WTC11 (cell line): ENCODE results near the gene C4orf50. TPM values are rescaled to one million over a fixed set of nuclear protein-coding genes. Genes with fewer than 3 reads are reported as not detected.

Experiments
- ATAC-seq: fragments of 200-7000 bp; cut with Tn5 transposase; 2 replicates; pipeline ENCODE4 v1.10.0; 2021; ENCODE audit warnings: mild to moderate bottlenecking, moderate library complexity
- CTCF ChIA-PET: fragments of 300-600 bp; sonication (Branson Sonifier 250); formaldehyde crosslinking; loops from one replicate; lab custom pipeline; 2021; ENCODE audit warnings: antibody characterized with exemption; lab: Charles Lee
- POLR2A ChIA-PET: fragments of 350-600 bp; sonication (Branson Sonifier 250); formaldehyde crosslinking; loops from one replicate; lab custom pipeline; 2021; ENCODE audit warnings: antibody characterized with exemption; lab: Charles Lee
- DNase-seq: peaks from one replicate; pipeline ENCODE4 v3.0.0; 2021; ENCODE audit warnings: low spot score
- H3K27ac Mint-ChIP-seq: 2 replicates; pipeline ENCODE4 v1.8.0; 2021; ENCODE audit warnings: mixed read lengths
- H3K27me3 Mint-ChIP-seq: 2 replicates; pipeline ENCODE4 v1.8.0; 2021; ENCODE audit warnings: low read depth, mild to moderate bottlenecking, moderate library complexity, mixed read lengths
- H3K36me3 Mint-ChIP-seq: 2 replicates; pipeline ENCODE4 v1.8.0; 2021; ENCODE audit warnings: mixed read lengths
- H3K4me1 Mint-ChIP-seq: 2 replicates; pipeline ENCODE4 v1.8.0; 2022; ENCODE audit warnings: mixed read lengths
- H3K4me3 Mint-ChIP-seq: 2 replicates; pipeline ENCODE4 v1.8.0; 2021; ENCODE audit warnings: mild to moderate bottlenecking, moderate library complexity, mixed read lengths
- H3K9me3 Mint-ChIP-seq: 2 replicates; pipeline ENCODE4 v1.8.0; 2021; ENCODE audit warnings: mixed read lengths
- ATF1 ChIP-seq: sonication (generic); formaldehyde crosslinking; IDR thresholded peaks from 2 replicates; pipeline ENCODE4 v1.8.1; 2023; ENCODE audit warnings: mild to moderate bottlenecking, moderate library complexity, missing genetic modification reagents
- CREM ChIP-seq: sonication (generic); formaldehyde crosslinking; IDR thresholded peaks from 2 replicates; pipeline ENCODE4 v1.8.1; 2022; ENCODE audit warnings: mild to moderate bottlenecking, missing genetic modification reagents, moderate library complexity
- E2F1 ChIP-seq: sonication (generic); formaldehyde crosslinking; IDR thresholded peaks from 2 replicates; pipeline ENCODE4 v1.8.0; 2022; ENCODE audit warnings: mild to moderate bottlenecking, missing genetic modification reagents
- ETV6 ChIP-seq: sonication (generic); formaldehyde crosslinking; IDR thresholded peaks from 2 replicates; pipeline ENCODE4 v1.8.1; 2022; ENCODE audit warnings: mild to moderate bottlenecking, missing genetic modification reagents
- FOXJ3 ChIP-seq: sonication (generic); formaldehyde crosslinking; IDR thresholded peaks from 2 replicates; pipeline ENCODE4 v1.9.0; 2021; ENCODE audit warnings: missing genetic modification reagents, mild to moderate bottlenecking, borderline replicate concordance
- FOXP1 ChIP-seq: sonication (generic); formaldehyde crosslinking; IDR thresholded peaks from 2 replicates; pipeline ENCODE4 v1.8.0; 2022; ENCODE audit warnings: missing genetic modification reagents, mild to moderate bottlenecking, moderate library complexity, borderline replicate concordance
- GTF2I ChIP-seq: fragments of 250-450 bp; sonication (Bioruptor Pico); conservative IDR thresholded peaks from 2 replicates; pipeline ENCODE4 v1.4.0; 2021; ENCODE audit warnings: mild to moderate bottlenecking
- HMGA2 ChIP-seq: fragments of 250-450 bp; sonication (Bioruptor Pico); IDR thresholded peaks from 2 replicates; pipeline ENCODE4 v1.4.0; 2021; ENCODE audit warnings: mild to moderate bottlenecking, moderate library complexity
- MXD4 ChIP-seq: fragments of 250-450 bp; sonication (Bioruptor Pico); IDR thresholded peaks from 2 replicates; pipeline ENCODE4 v1.8.0; 2021; ENCODE audit warnings: mild to moderate bottlenecking, moderate library complexity, borderline replicate concordance
- PRRX2 ChIP-seq: fragments of 250-450 bp; sonication (Bioruptor Pico); IDR thresholded peaks from 2 replicates; pipeline ENCODE4 v1.8.0; 2021; ENCODE audit warnings: mild to moderate bottlenecking
- RELA ChIP-seq: sonication (generic); formaldehyde crosslinking; IDR thresholded peaks from 2 replicates; pipeline ENCODE4 v1.8.1; 2022; ENCODE audit warnings: missing genetic modification reagents, mild to moderate bottlenecking, borderline replicate concordance
- SMAD3 ChIP-seq: sonication (generic); formaldehyde crosslinking; IDR thresholded peaks from 2 replicates; pipeline ENCODE4 v1.8.0; 2022; ENCODE audit warnings: missing genetic modification reagents, mild to moderate bottlenecking, borderline replicate concordance
- SMAD4 ChIP-seq: sonication (generic); formaldehyde crosslinking; IDR thresholded peaks from 2 replicates; pipeline ENCODE4 v1.8.0; 2022; ENCODE audit warnings: mild to moderate bottlenecking, missing genetic modification reagents
- SOX15 ChIP-seq: fragments of 250-450 bp; sonication (Bioruptor Pico); IDR thresholded peaks from 2 replicates; pipeline ENCODE4 v1.9.0; 2021; ENCODE audit warnings: mild to moderate bottlenecking
- SP1 ChIP-seq: sonication (generic); formaldehyde crosslinking; conservative IDR thresholded peaks from 2 replicates; pipeline ENCODE4 v1.8.1; 2022; ENCODE audit warnings: missing genetic modification reagents
- TEAD1 ChIP-seq: sonication (generic); formaldehyde crosslinking; IDR thresholded peaks from 2 replicates; pipeline ENCODE4 v1.8.0; 2022; ENCODE audit warnings: mild to moderate bottlenecking, missing genetic modification reagents
- ZNF121 ChIP-seq: sonication (generic); formaldehyde crosslinking; IDR thresholded peaks from 2 replicates; pipeline ENCODE4 v1.8.0; 2023; ENCODE audit warnings: missing genetic modification reagents
- ZNF317 ChIP-seq: sonication (generic); formaldehyde crosslinking; IDR thresholded peaks from 2 replicates; pipeline ENCODE4 v1.8.1; 2023; ENCODE audit warnings: low read depth, mild to moderate bottlenecking, moderate library complexity, missing genetic modification reagents, borderline replicate concordance
- ZNF423 ChIP-seq: fragments of 250-450 bp; sonication (Bioruptor Pico); IDR thresholded peaks from 2 replicates; pipeline ENCODE4 v2.1.2; 2022; ENCODE audit warnings: mild to moderate bottlenecking, moderate library complexity
- total RNA-seq: library from RNA; stranded (reverse); gene quantifications from 3 replicates; pipeline ENCODE4 v1.2.3, GENCODE V29; 2021
- TF ChIP-seq, protein P1 (sequence below): sonication (generic); formaldehyde crosslinking; IDR thresholded peaks from 2 replicates; pipeline ENCODE4 v1.8.1; 2022; ENCODE audit warnings: missing genetic modification reagents, borderline replicate concordance
- TF ChIP-seq, protein P2 (sequence below): sonication (generic); formaldehyde crosslinking; IDR thresholded peaks from 2 replicates; pipeline ENCODE4 v1.8.1; 2023; ENCODE audit warnings: mild to moderate bottlenecking, missing genetic modification reagents, borderline replicate concordance
- TF ChIP-seq, protein P3 (sequence below): sonication (generic); formaldehyde crosslinking; IDR thresholded peaks from 2 replicates; pipeline ENCODE4 v1.8.0; 2022; ENCODE audit warnings: mild to moderate bottlenecking, missing genetic modification reagents
- TF ChIP-seq, protein P4 (sequence below): sonication (generic); formaldehyde crosslinking; IDR thresholded peaks from 2 replicates; pipeline ENCODE4 v1.8.0; 2022; ENCODE audit warnings: mild to moderate bottlenecking, missing genetic modification reagents

C4orf50 gene
- total RNA-seq, 1 experiment from 2014 or later: 0.17 TPM

DNA sequence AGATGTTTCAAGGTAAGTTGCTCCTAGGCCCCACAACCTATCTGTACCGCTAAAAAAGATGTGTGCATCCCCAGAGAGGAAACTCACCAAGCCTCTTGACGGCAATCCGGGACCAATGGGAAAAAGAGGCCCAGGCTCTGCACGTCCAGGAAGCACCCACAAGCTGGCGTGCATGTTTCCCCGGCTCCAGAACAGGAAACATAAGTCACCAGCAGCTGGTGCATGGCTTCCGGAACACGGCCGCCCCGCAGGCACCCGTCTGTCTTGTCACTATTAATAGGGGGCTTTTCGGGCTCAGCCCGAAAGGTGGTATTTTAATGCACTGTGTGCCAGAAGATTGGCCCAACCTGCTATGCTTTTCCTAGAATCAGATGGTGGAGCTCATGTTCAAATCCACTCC, 147.5 kb downstream of the C4orf50 start (continued):
- TF ChIP-seq RELA (CRISPR knock-in tag): no peak
- TF ChIP-seq ZNF121 (CRISPR knock-in tag): no peak
- no peak for TF ChIP-seq PRRX2 (CRISPR knock-in tag)
- TF ChIP-seq, protein P1, sequence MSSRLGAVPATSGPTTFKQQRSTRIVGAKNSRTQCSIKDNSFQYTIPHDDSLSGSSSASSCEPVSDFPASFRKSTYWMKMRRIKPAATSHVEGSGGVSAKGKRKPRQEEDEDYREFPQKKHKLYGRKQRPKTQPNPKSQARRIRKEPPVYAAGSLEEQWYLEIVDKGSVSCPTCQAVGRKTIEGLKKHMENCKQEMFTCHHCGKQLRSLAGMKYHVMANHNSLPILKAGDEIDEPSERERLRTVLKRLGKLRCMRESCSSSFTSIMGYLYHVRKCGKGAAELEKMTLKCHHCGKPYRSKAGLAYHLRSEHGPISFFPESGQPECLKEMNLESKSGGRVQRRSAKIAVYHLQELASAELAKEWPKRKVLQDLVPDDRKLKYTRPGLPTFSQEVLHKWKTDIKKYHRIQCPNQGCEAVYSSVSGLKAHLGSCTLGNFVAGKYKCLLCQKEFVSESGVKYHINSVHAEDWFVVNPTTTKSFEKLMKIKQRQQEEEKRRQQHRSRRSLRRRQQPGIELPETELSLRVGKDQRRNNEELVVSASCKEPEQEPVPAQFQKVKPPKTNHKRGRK (CRISPR knock-in tag): no peak
- no peak for TF ChIP-seq CREM (CRISPR knock-in tag)
- TF ChIP-seq HMGA2 (CRISPR knock-in tag): no peak
- TF ChIP-seq, protein P2, sequence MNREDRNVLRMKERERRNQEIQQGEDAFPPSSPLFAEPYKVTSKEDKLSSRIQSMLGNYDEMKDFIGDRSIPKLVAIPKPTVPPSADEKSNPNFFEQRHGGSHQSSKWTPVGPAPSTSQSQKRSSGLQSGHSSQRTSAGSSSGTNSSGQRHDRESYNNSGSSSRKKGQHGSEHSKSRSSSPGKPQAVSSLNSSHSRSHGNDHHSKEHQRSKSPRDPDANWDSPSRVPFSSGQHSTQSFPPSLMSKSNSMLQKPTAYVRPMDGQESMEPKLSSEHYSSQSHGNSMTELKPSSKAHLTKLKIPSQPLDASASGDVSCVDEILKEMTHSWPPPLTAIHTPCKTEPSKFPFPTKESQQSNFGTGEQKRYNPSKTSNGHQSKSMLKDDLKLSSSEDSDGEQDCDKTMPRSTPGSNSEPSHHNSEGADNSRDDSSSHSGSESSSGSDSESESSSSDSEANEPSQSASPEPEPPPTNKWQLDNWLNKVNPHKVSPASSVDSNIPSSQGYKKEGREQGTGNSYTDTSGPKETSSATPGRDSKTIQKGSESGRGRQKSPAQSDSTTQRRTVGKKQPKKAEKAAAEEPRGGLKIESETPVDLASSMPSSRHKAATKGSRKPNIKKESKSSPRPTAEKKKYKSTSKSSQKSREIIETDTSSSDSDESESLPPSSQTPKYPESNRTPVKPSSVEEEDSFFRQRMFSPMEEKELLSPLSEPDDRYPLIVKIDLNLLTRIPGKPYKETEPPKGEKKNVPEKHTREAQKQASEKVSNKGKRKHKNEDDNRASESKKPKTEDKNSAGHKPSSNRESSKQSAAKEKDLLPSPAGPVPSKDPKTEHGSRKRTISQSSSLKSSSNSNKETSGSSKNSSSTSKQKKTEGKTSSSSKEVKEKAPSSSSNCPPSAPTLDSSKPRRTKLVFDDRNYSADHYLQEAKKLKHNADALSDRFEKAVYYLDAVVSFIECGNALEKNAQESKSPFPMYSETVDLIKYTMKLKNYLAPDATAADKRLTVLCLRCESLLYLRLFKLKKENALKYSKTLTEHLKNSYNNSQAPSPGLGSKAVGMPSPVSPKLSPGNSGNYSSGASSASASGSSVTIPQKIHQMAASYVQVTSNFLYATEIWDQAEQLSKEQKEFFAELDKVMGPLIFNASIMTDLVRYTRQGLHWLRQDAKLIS (CRISPR knock-in tag): no peak
- TF ChIP-seq E2F1 (CRISPR knock-in tag): no peak

GRCh38 chr4:5869966-5870619, 148.1 kb downstream of the C4orf50 start:
- Mint-ChIP-seq H3K27ac (no peak overlapping the region; the same call in 1 of the 2 replicates), H3K27me3 (no peaks in the 10 kb centered on the region), H3K36me3 (peaks cover 36% of the 10 kb centered on the region), H3K9me3 (peaks cover 11% of the 10 kb centered on the region), H3K4me3 (no peak overlapping the region), H3K4me1 (peaks cover 9% of the 10 kb centered on the region)
- DNase-seq (no peak), ATAC-seq (no peak)
- ChIA-PET CTCF (interaction anchor here (0.8 to 1.2 kb wide), 2 partner anchors 49 to 110 kb away, joined by 3 to 4 read pairs; no protein-coding TSS in a partner anchor), POLR2A (no interaction called here)
- TF ChIP-seq TEAD1 (CRISPR knock-in tag) (no peak), FOXJ3 (no peak), GTF2I (no peak), ZNF317 (CRISPR knock-in tag) (no peak), SP1 (no peak), ETV6 (no peak), ATF1 (CRISPR knock-in tag) (no peak), SMAD4 (CRISPR knock-in tag) (no peak), FOXP1 (CRISPR knock-in tag) (no peak), SMAD3 (CRISPR knock-in tag) (no peak), ZNF423 (no peak), MXD4 (no peak), SOX15 (CRISPR knock-in tag) (no peak)
- TF ChIP-seq, protein P3, sequence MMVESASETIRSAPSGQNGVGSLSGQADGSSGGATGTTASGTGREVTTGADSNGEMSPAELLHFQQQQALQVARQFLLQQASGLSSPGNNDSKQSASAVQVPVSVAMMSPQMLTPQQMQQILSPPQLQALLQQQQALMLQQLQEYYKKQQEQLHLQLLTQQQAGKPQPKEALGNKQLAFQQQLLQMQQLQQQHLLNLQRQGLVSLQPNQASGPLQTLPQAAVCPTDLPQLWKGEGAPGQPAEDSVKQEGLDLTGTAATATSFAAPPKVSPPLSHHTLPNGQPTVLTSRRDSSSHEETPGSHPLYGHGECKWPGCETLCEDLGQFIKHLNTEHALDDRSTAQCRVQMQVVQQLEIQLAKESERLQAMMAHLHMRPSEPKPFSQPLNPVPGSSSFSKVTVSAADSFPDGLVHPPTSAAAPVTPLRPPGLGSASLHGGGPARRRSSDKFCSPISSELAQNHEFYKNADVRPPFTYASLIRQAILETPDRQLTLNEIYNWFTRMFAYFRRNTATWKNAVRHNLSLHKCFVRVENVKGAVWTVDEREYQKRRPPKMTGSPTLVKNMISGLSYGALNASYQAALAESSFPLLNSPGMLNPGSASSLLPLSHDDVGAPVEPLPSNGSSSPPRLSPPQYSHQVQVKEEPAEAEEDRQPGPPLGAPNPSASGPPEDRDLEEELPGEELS (CRISPR knock-in tag): no peak
- TF ChIP-seq, protein P4, sequence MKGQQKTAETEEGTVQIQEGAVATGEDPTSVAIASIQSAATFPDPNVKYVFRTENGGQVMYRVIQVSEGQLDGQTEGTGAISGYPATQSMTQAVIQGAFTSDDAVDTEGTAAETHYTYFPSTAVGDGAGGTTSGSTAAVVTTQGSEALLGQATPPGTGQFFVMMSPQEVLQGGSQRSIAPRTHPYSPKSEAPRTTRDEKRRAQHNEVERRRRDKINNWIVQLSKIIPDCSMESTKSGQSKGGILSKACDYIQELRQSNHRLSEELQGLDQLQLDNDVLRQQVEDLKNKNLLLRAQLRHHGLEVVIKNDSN (CRISPR knock-in tag): no peak
- TF ChIP-seq, protein P1 (CRISPR knock-in tag): no peak
